ENCODE results near the gene DNAH14. TPM values are rescaled to one million over a fixed set of nuclear protein-coding genes. Genes with fewer than 3 reads are reported as not detected.
"Not testable (repeated sequence)": the region's sequence is repeated elsewhere in the genome, so short reads cannot be mapped to it uniquely, and the experiment has no call there.

DNAH14 gene
- total RNA-seq, 1 experiment from 2014 or later, result not detected

- no peak overlapping the region for H3K4me2 ChIP-seq (ENCODE audit: low read depth, low read length, poor library complexity, severe bottlenecking)
- H3K79me2 ChIP-seq (ENCODE audit: low read length), result no peaks in the 10 kb centered on the region
- no peak overlapping the region for H3K27ac ChIP-seq (ENCODE audit: low read length)
- H4K20me1 ChIP-seq (ENCODE audit: insufficient read depth, low read depth, low read length), result no peaks in the 10 kb centered on the region
- H3K9me3 ChIP-seq (ENCODE audit: low read length), result no peaks in the 10 kb centered on the region
- H3K27me3 ChIP-seq (ENCODE audit: low read length), result no peaks in the 10 kb centered on the region
- no peaks in the 10 kb centered on the region for H3K4me1 ChIP-seq (ENCODE audit: low read length)
- no peaks in the 10 kb centered on the region for H3K9me2 ChIP-seq (replicated peaks; ENCODE audit: insufficient read depth, low read length)
- H2AFZ ChIP-seq (ENCODE audit: low read length), result no peak overlapping the region
- no peak overlapping the region for H3K4me3 ChIP-seq (ENCODE audit: low read length)
- no peak for DNase-seq
- no peak overlapping the region for H3K9ac ChIP-seq (ENCODE audit: low read length)
- H3K36me3 ChIP-seq (ENCODE audit: insufficient read depth, low read length), result no peaks in the 10 kb centered on the region
Observed at GRCh38 chr1:225373155-225373554, 443.7 kb downstream of the DNAH14 start.

- H3K79me2 ChIP-seq (ENCODE audit: low read length), result no peaks in the 10 kb centered on the region
- H3K9me3 ChIP-seq (ENCODE audit: low read length), result no peaks in the 10 kb centered on the region
- H3K4me1 ChIP-seq (ENCODE audit: low read length), result no peaks in the 10 kb centered on the region
- no peaks in the 10 kb centered on the region for H3K36me3 ChIP-seq (ENCODE audit: insufficient read depth, low read length)
- no peak overlapping the region for H3K27ac ChIP-seq (ENCODE audit: low read length)
- no peaks in the 10 kb centered on the region for H3K27me3 ChIP-seq (ENCODE audit: low read length)
- no peak overlapping the region for H3K9ac ChIP-seq (ENCODE audit: low read length)
- DNase-seq, result no peak
- H2AFZ ChIP-seq (ENCODE audit: low read length), result no peak overlapping the region
- no peak overlapping the region for H3K4me2 ChIP-seq (ENCODE audit: low read depth, low read length, poor library complexity, severe bottlenecking)
- H3K4me3 ChIP-seq (ENCODE audit: low read length), result no peak overlapping the region
- H3K9me2 ChIP-seq (replicated peaks; ENCODE audit: insufficient read depth, low read length), result no peaks in the 10 kb centered on the region
- no peaks in the 10 kb centered on the region for H4K20me1 ChIP-seq (ENCODE audit: insufficient read depth, low read depth, low read length)
Observed at GRCh38 chr1:225374996-225375395, 445.5 kb downstream of the DNAH14 start.

- Histone ChIP-seq H3K9ac (ENCODE audit: low read length) (no peak overlapping the region), H3K4me2 (ENCODE audit: low read depth, low read length, poor library complexity, severe bottlenecking) (no peak overlapping the region), H3K4me1 (ENCODE audit: low read length) (no peaks in the 10 kb centered on the region), H3K27ac (ENCODE audit: low read length) (no peak overlapping the region), H3K27me3 (ENCODE audit: low read length) (no peaks in the 10 kb centered on the region), H3K36me3 (ENCODE audit: insufficient read depth, low read length) (no peaks in the 10 kb centered on the region), H3K4me3 (ENCODE audit: low read length) (no peak overlapping the region), H4K20me1 (ENCODE audit: insufficient read depth, low read depth, low read length) (no peaks in the 10 kb centered on the region), H3K79me2 (ENCODE audit: low read length) (no peaks in the 10 kb centered on the region), H3K9me3 (ENCODE audit: low read length) (no peaks in the 10 kb centered on the region), H2AFZ (ENCODE audit: low read length) (no peak overlapping the region), H3K9me2 (replicated peaks; ENCODE audit: insufficient read depth, low read length) (no peaks in the 10 kb centered on the region)
- DNase-seq, result no peak
Observed at GRCh38 chr1:225378880-225379279, 449.4 kb downstream of the DNAH14 start.

GRCh38 chr1:225380691-225381090 lies 451.2 kb downstream of the DNAH14 start:
- Histone ChIP-seq H3K79me2 (ENCODE audit: low read length) (no peaks in the 10 kb centered on the region), H3K9me3 (ENCODE audit: low read length) (no peaks in the 10 kb centered on the region), H3K36me3 (ENCODE audit: insufficient read depth, low read length) (no peaks in the 10 kb centered on the region), H3K9me2 (replicated peaks; ENCODE audit: insufficient read depth, low read length) (no peaks in the 10 kb centered on the region), H3K27ac (ENCODE audit: low read length) (no peak overlapping the region), H3K4me2 (ENCODE audit: low read depth, low read length, poor library complexity, severe bottlenecking) (no peak overlapping the region), H3K27me3 (ENCODE audit: low read length) (no peaks in the 10 kb centered on the region), H2AFZ (ENCODE audit: low read length) (no peak overlapping the region), H3K4me1 (ENCODE audit: low read length) (no peaks in the 10 kb centered on the region), H4K20me1 (ENCODE audit: insufficient read depth, low read depth, low read length) (no peaks in the 10 kb centered on the region), H3K4me3 (ENCODE audit: low read length) (no peak overlapping the region), H3K9ac (ENCODE audit: low read length) (no peak overlapping the region)
- DNase-seq, result no peak

- H3K79me2 ChIP-seq (ENCODE audit: low read length); H2AFZ ChIP-seq (ENCODE audit: low read length); H3K4me3 ChIP-seq (ENCODE audit: low read length); H3K4me2 ChIP-seq (ENCODE audit: low read depth, low read length, poor library complexity, severe bottlenecking); H3K27ac ChIP-seq (ENCODE audit: low read length); H3K36me3 ChIP-seq (ENCODE audit: insufficient read depth, low read length); H4K20me1 ChIP-seq (ENCODE audit: insufficient read depth, low read depth, low read length); H3K9me3 ChIP-seq (ENCODE audit: low read length); H3K9me2 ChIP-seq (replicated peaks; ENCODE audit: insufficient read depth, low read length); H3K9ac ChIP-seq (ENCODE audit: low read length); DNase-seq; H3K27me3 ChIP-seq (ENCODE audit: low read length); H3K4me1 ChIP-seq (ENCODE audit: low read length): not testable (repeated sequence)
Observed at GRCh38 chr1:225386860-225387259, 457.4 kb downstream of the DNAH14 start.

- no peaks in the 10 kb centered on the region for H3K4me1 ChIP-seq (ENCODE audit: low read length)
- H2AFZ ChIP-seq (ENCODE audit: low read length), result no peak overlapping the region
- no peaks in the 10 kb centered on the region for H3K27me3 ChIP-seq (ENCODE audit: low read length)
- no peaks in the 10 kb centered on the region for H3K9me3 ChIP-seq (ENCODE audit: low read length)
- no peaks in the 10 kb centered on the region for H3K79me2 ChIP-seq (ENCODE audit: low read length)
- H4K20me1 ChIP-seq (ENCODE audit: insufficient read depth, low read depth, low read length), result no peaks in the 10 kb centered on the region
- no peaks in the 10 kb centered on the region for H3K9me2 ChIP-seq (replicated peaks; ENCODE audit: insufficient read depth, low read length)
- H3K9ac ChIP-seq (ENCODE audit: low read length), result no peak overlapping the region
- no peak overlapping the region for H3K4me2 ChIP-seq (ENCODE audit: low read depth, low read length, poor library complexity, severe bottlenecking)
- no peak overlapping the region for H3K4me3 ChIP-seq (ENCODE audit: low read length)
- no peak overlapping the region for H3K27ac ChIP-seq (ENCODE audit: low read length)
- no peaks in the 10 kb centered on the region for H3K36me3 ChIP-seq (ENCODE audit: insufficient read depth, low read length)
- no peak for DNase-seq
Observed at GRCh38 chr1:225388372-225388771, 458.9 kb downstream of the DNAH14 start.

GRCh38 chr1:225389843-225390242 lies 460.4 kb downstream of the DNAH14 start:
- no peak overlapping the region for H2AFZ ChIP-seq (ENCODE audit: low read length)
- no peak overlapping the region for H3K4me2 ChIP-seq (ENCODE audit: low read depth, low read length, poor library complexity, severe bottlenecking)
- H3K9me2 ChIP-seq (replicated peaks; ENCODE audit: insufficient read depth, low read length), result no peaks in the 10 kb centered on the region
- no peak overlapping the region for H3K9ac ChIP-seq (ENCODE audit: low read length)
- H3K79me2 ChIP-seq (ENCODE audit: low read length), result no peaks in the 10 kb centered on the region
- DNase-seq, result no peak
- H3K9me3 ChIP-seq (ENCODE audit: low read length), result no peaks in the 10 kb centered on the region
- no peaks in the 10 kb centered on the region for H3K4me1 ChIP-seq (ENCODE audit: low read length)
- H3K36me3 ChIP-seq (ENCODE audit: insufficient read depth, low read length), result no peaks in the 10 kb centered on the region
- H3K4me3 ChIP-seq (ENCODE audit: low read length), result no peak overlapping the region
- no peaks in the 10 kb centered on the region for H3K27me3 ChIP-seq (ENCODE audit: low read length)
- no peaks in the 10 kb centered on the region for H4K20me1 ChIP-seq (ENCODE audit: insufficient read depth, low read depth, low read length)
- no peak overlapping the region for H3K27ac ChIP-seq (ENCODE audit: low read length)

GRCh38 chr1:225396357-225396756 lies 466.9 kb downstream of the DNAH14 start:
- H3K9me3 ChIP-seq (ENCODE audit: low read length), result no peaks in the 10 kb centered on the region
- H3K9ac ChIP-seq (ENCODE audit: low read length), result no peak overlapping the region

GRCh38 chr1:225400968-225401367 lies 471.5 kb downstream of the DNAH14 start:
- Histone ChIP-seq H3K9me3 (ENCODE audit: low read length) (no peaks in the 10 kb centered on the region), H3K36me3 (ENCODE audit: insufficient read depth, low read length) (peaks cover 60% of the 10 kb centered on the region), H3K9ac (ENCODE audit: low read length) (no peak overlapping the region), H3K79me2 (ENCODE audit: low read length) (no peaks in the 10 kb centered on the region; the same call in 1 of the 2 replicates), H3K9me2 (replicated peaks; ENCODE audit: insufficient read depth, low read length) (no peaks in the 10 kb centered on the region), H3K4me2 (ENCODE audit: low read depth, low read length, poor library complexity, severe bottlenecking) (no peak overlapping the region), H2AFZ (ENCODE audit: low read length) (no peak overlapping the region), H3K27me3 (ENCODE audit: low read length) (no peaks in the 10 kb centered on the region), H3K4me3 (ENCODE audit: low read length) (no peak overlapping the region), H4K20me1 (ENCODE audit: insufficient read depth, low read depth, low read length) (no peaks in the 10 kb centered on the region; the same call in 1 of the 2 replicates), H3K27ac (ENCODE audit: low read length) (no peak overlapping the region), H3K4me1 (ENCODE audit: low read length) (no peaks in the 10 kb centered on the region)
- no peak for DNase-seq

More at GRCh38 chr1:225396357-225396756, 466.9 kb downstream of the DNAH14 start:
- no peak overlapping the region for H3K4me3 ChIP-seq (ENCODE audit: low read length)
- H3K4me2 ChIP-seq (ENCODE audit: low read depth, low read length, poor library complexity, severe bottlenecking), result no peak overlapping the region
- no peak overlapping the region for H2AFZ ChIP-seq (ENCODE audit: low read length)
- H3K27ac ChIP-seq (ENCODE audit: low read length), result no peak overlapping the region
- H3K9me2 ChIP-seq (replicated peaks; ENCODE audit: insufficient read depth, low read length), result no peaks in the 10 kb centered on the region
- peaks cover 19% of the 10 kb centered on the region for H3K36me3 ChIP-seq (ENCODE audit: insufficient read depth, low read length)
- H3K4me1 ChIP-seq (ENCODE audit: low read length), result no peaks in the 10 kb centered on the region
- no peaks in the 10 kb centered on the region for H4K20me1 ChIP-seq (ENCODE audit: insufficient read depth, low read depth, low read length)
- H3K27me3 ChIP-seq (ENCODE audit: low read length), result no peaks in the 10 kb centered on the region
- H3K79me2 ChIP-seq (ENCODE audit: low read length), result no peaks in the 10 kb centered on the region
- no peak for DNase-seq

Measured in Karpas-422 (cell line).